ENCODE results near the gene MRPL40. TPM values are rescaled to one million over a fixed set of nuclear protein-coding genes. Genes with fewer than 3 reads are reported as not detected.

MRPL40 gene
- total and polyA plus RNA-seq, 10 of the 15 experiments (the other 5 are each of a cell fraction or from before 2014, with no cell fraction given), result 41.2 to 207 (median 69.1) TPM

DNA sequence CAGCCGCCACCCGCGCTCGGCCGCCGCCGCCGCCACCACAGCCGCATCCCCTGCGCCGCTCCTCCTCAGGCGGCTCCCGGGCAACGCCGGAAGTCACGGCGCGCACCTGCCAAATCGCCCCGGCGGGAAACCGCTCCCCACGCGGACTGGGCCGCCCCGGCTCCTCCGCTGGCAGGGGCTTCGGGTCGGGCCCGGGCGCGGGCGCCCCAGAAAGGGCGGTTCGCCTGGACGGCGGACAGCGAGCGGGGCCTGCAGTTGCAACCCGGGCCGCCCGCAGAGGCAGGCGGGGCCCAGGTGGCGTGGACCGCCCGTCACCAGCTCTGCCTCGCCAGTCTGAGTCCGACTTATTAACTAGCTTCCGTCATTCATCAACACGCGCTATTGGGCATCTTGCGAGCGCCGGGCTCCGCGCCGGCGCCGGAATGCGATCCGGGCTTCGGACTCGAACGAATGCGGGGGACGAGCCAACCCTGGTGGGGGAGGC lies 654 bp upstream of the MRPL40 start, which contains the start of gene HIRA (continued):
- TF ChIP-seq, protein P1, sequence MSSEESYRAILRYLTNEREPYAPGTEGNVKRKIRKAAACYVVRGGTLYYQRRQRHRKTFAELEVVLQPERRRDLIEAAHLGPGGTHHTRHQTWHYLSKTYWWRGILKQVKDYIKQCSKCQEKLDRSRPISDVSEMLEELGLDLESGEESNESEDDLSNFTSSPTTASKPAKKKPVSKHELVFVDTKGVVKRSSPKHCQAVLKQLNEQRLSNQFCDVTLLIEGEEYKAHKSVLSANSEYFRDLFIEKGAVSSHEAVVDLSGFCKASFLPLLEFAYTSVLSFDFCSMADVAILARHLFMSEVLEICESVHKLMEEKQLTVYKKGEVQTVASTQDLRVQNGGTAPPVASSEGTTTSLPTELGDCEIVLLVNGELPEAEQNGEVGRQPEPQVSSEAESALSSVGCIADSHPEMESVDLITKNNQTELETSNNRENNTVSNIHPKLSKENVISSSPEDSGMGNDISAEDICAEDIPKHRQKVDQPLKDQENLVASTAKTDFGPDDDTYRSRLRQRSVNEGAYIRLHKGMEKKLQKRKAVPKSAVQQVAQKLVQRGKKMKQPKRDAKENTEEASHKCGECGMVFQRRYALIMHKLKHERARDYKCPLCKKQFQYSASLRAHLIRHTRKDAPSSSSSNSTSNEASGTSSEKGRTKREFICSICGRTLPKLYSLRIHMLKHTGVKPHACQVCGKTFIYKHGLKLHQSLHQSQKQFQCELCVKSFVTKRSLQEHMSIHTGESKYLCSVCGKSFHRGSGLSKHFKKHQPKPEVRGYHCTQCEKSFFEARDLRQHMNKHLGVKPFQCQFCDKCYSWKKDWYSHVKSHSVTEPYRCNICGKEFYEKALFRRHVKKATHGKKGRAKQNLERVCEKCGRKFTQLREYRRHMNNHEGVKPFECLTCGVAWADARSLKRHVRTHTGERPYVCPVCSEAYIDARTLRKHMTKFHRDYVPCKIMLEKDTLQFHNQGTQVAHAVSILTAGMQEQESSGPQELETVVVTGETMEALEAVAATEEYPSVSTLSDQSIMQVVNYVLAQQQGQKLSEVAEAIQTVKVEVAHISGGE (CRISPR knock-in tag; IDR thresholded peaks at IDR 0.05), result peak; percentile 94
- TF ChIP-seq POLR2A (IDR thresholded peaks at IDR 0.05; ENCODE audit: low read depth, low read length) (no peak; the same call in 1 of the 2 replicates), FOS (IDR thresholded peaks at IDR 0.05; ENCODE audit: borderline replicate concordance, extremely low read depth, insufficient read length) (no peak), NFXL1 (IDR thresholded peaks at IDR 0.05; ENCODE audit: borderline replicate concordance) (no peak), NFYA (IDR thresholded peaks at IDR 0.05; ENCODE audit: borderline replicate concordance, low read depth, low read length) (no peak), POU2F2 (IDR thresholded peaks at IDR 0.05; ENCODE audit: borderline replicate concordance, low read depth, low read length) (peak; percentile 82; the same call in 2 of the 3 replicates), SMAD5 (IDR thresholded peaks at IDR 0.05; ENCODE audit: low read depth) (no peak), ZNF622 (IDR thresholded peaks at IDR 0.05) (no peak), ZNF274 (IDR thresholded peaks at IDR 0.05; ENCODE audit: insufficient read depth, insufficient read length) (no peak), KDM1A (IDR thresholded peaks at IDR 0.05; ENCODE audit: borderline replicate concordance) (no peak), RFX5 (IDR thresholded peaks at IDR 0.05; ENCODE audit: low read depth, low read length) (no peak), PAX5 (IDR thresholded peaks at IDR 0.05; ENCODE audit: borderline replicate concordance, low read depth, low read length) (no peak), MXI1 (IDR thresholded peaks at IDR 0.05; ENCODE audit: low read depth, low read length) (0 out of 2 replicates have a peak, but pooled peaks have one; percentile 30), RELA (IDR thresholded peaks at IDR 0.05; ENCODE audit: borderline replicate concordance, partially characterized antibody) (peak; percentile 46), KAT2A (conservative IDR thresholded peaks at IDR 0.05; ENCODE audit: control insufficient read depth, low read depth, low read length) (no peak), SREBF2 (IDR thresholded peaks at IDR 0.05; ENCODE audit: low read length) (no peak), NBN (IDR thresholded peaks at IDR 0.05) (no peak), ESRRA (IDR thresholded peaks at IDR 0.05; ENCODE audit: low read length) (no peak), MEF2A (IDR thresholded peaks at IDR 0.05; ENCODE audit: insufficient read depth, low read depth, low read length) (no peak), FOXM1 (IDR thresholded peaks at IDR 0.05; ENCODE audit: low read depth, low read length) (no peak), HDGF (IDR thresholded peaks at IDR 0.05) (no peak), CBFB (IDR thresholded peaks at IDR 0.05; ENCODE audit: low read depth) (no peak), SUZ12 (IDR thresholded peaks at IDR 0.05; ENCODE audit: unreplicated experiment) (no peak)
- TF ChIP-seq, protein P2, sequence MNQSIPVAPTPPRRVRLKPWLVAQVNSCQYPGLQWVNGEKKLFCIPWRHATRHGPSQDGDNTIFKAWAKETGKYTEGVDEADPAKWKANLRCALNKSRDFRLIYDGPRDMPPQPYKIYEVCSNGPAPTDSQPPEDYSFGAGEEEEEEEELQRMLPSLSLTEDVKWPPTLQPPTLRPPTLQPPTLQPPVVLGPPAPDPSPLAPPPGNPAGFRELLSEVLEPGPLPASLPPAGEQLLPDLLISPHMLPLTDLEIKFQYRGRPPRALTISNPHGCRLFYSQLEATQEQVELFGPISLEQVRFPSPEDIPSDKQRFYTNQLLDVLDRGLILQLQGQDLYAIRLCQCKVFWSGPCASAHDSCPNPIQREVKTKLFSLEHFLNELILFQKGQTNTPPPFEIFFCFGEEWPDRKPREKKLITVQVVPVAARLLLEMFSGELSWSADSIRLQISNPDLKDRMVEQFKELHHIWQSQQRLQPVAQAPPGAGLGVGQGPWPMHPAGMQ (IDR thresholded peaks at IDR 0.05; ENCODE audit: borderline replicate concordance), result no peak
- TF ChIP-seq, protein P3, sequence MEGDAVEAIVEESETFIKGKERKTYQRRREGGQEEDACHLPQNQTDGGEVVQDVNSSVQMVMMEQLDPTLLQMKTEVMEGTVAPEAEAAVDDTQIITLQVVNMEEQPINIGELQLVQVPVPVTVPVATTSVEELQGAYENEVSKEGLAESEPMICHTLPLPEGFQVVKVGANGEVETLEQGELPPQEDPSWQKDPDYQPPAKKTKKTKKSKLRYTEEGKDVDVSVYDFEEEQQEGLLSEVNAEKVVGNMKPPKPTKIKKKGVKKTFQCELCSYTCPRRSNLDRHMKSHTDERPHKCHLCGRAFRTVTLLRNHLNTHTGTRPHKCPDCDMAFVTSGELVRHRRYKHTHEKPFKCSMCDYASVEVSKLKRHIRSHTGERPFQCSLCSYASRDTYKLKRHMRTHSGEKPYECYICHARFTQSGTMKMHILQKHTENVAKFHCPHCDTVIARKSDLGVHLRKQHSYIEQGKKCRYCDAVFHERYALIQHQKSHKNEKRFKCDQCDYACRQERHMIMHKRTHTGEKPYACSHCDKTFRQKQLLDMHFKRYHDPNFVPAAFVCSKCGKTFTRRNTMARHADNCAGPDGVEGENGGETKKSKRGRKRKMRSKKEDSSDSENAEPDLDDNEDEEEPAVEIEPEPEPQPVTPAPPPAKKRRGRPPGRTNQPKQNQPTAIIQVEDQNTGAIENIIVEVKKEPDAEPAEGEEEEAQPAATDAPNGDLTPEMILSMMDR (IDR thresholded peaks at IDR 0.05 in 2 of 3, conservative IDR thresholded peaks at IDR 0.05 in 1 of 3; ENCODE audit: control insufficient read depth in 2 of 3, extremely low read depth in 1 of 3, insufficient read depth in 1 of 3, low read depth in 3 of 3, low read length in 3 of 3), result no peak
- TF ChIP-seq, protein P4, sequence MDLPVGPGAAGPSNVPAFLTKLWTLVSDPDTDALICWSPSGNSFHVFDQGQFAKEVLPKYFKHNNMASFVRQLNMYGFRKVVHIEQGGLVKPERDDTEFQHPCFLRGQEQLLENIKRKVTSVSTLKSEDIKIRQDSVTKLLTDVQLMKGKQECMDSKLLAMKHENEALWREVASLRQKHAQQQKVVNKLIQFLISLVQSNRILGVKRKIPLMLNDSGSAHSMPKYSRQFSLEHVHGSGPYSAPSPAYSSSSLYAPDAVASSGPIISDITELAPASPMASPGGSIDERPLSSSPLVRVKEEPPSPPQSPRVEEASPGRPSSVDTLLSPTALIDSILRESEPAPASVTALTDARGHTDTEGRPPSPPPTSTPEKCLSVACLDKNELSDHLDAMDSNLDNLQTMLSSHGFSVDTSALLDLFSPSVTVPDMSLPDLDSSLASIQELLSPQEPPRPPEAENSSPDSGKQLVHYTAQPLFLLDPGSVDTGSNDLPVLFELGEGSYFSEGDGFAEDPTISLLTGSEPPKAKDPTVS (IDR thresholded peaks at IDR 0.05; ENCODE audit: low read depth, low read length), result 0 out of 2 replicates have a peak, but pooled peaks have one; percentile 20
